ENCODE measurements around the gene OPCML. TPM values are rescaled to one million over a fixed set of nuclear protein-coding genes. Genes with fewer than 3 reads are reported as not detected.

Gene OPCML
- total and polyA plus RNA-seq, 2 donors (not counting 1 experiment from before 2014, with no cell fraction given): not detected

GRCh38 chr11:133171374-133171773, 360.9 kb downstream of the OPCML start:
- H3K9me3 ChIP-seq (ENCODE audit: control extremely low read depth in 1 of 3, control insufficient read depth in 2 of 3, insufficient read depth in 1 of 3, low read length in 2 of 3): no peaks in the 10 kb centered on the region
- intact Hi-C loops (cut with micrococcal nuclease): no loop called here
- H4K20me1 ChIP-seq (ENCODE audit: control insufficient read depth, insufficient read depth, low read length, poor library complexity, severe bottlenecking): no peaks in the 10 kb centered on the region
- no peak overlapping the region for H3K9ac ChIP-seq (ENCODE audit: low read length)
- POLR2A ChIA-PET: no interaction called here
- TF ChIP-seq, protein P1, sequence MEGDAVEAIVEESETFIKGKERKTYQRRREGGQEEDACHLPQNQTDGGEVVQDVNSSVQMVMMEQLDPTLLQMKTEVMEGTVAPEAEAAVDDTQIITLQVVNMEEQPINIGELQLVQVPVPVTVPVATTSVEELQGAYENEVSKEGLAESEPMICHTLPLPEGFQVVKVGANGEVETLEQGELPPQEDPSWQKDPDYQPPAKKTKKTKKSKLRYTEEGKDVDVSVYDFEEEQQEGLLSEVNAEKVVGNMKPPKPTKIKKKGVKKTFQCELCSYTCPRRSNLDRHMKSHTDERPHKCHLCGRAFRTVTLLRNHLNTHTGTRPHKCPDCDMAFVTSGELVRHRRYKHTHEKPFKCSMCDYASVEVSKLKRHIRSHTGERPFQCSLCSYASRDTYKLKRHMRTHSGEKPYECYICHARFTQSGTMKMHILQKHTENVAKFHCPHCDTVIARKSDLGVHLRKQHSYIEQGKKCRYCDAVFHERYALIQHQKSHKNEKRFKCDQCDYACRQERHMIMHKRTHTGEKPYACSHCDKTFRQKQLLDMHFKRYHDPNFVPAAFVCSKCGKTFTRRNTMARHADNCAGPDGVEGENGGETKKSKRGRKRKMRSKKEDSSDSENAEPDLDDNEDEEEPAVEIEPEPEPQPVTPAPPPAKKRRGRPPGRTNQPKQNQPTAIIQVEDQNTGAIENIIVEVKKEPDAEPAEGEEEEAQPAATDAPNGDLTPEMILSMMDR (IDR thresholded peaks at IDR 0.05): no peak
- no peak for TF ChIP-seq EZH2 (IDR thresholded peaks at IDR 0.05; ENCODE audit: borderline replicate concordance, insufficient read depth, low read depth, low read length, poor library complexity, severe bottlenecking)
- WGBS (ENCODE audit: insufficient coverage): 97% methylated on average over 4 of the region's 4 CpGs
- Mint-ChIP-seq H3K27me3 (no peaks in the 10 kb centered on the region), H3K27ac (no peak overlapping the region), H3K4me3 (no peak overlapping the region), H3K9me3 (ENCODE audit: insufficient read depth) (no peaks in the 10 kb centered on the region), H3K4me1 (no peaks in the 10 kb centered on the region)
- CTCF ChIA-PET: no interaction called here
- no peak overlapping the region for H3K27ac ChIP-seq (ENCODE audit: low read length in 2 of 2)
- ATAC-seq (ENCODE audit: low read depth) (no peak), DNase-seq (no peak)
- H3K4me2 ChIP-seq (replicated peaks; ENCODE audit: low read depth, low read length, poor library complexity, severe bottlenecking): no peak overlapping the region
- no peaks in the 10 kb centered on the region for H3K27me3 ChIP-seq (replicated peaks in 1 of 4; ENCODE audit: control extremely low read depth in 1 of 4, control insufficient read depth in 3 of 4, insufficient read depth in 4 of 4, low read length in 3 of 4)
- no peaks in the 10 kb centered on the region for H3K79me2 ChIP-seq (ENCODE audit: control insufficient read depth, insufficient read depth, low read length)
- no peak overlapping the region for H2AFZ ChIP-seq (ENCODE audit: insufficient read depth, low read depth, low read length, poor library complexity, severe bottlenecking)
- H3K4me1 ChIP-seq (ENCODE audit: control insufficient read depth in 2 of 2, insufficient read depth in 2 of 2, low read length in 2 of 2): no peaks in the 10 kb centered on the region
- no peak overlapping the region for H3K4me3 ChIP-seq (ENCODE audit: control extremely low read depth in 1 of 5, extremely low read depth in 1 of 5, insufficient read depth in 1 of 5, low read depth in 2 of 5, low read length in 4 of 5)
- H3K36me3 ChIP-seq (replicated peaks in 1 of 2; ENCODE audit: control extremely low read depth in 1 of 2, control insufficient read depth in 1 of 2, extremely low read depth in 1 of 2, insufficient read depth in 2 of 2, low read length in 1 of 2): no peaks in the 10 kb centered on the region

DNA sequence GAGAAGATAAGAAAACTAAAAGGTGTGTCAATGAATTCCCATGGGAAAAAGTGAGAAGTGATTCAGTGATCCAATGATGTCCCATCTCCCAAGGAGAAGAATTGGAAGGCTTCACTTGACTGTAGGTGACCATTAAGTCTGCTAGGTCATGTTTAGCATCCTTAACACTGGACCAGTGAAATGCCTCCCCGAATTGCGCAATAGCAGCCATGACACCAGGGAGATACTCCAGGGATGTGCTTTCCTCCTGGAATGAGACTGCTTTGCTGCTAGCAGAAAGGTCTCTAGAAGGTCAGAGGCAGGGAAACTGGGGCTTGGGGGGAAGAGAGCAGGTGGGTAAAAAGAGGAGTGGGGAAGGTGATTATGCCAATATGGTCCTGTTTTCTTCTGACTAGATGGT, 364.3 kb downstream of the OPCML start:
- Histone ChIP-seq H3K36me3 (replicated peaks in 1 of 2; ENCODE audit: control extremely low read depth in 1 of 2, control insufficient read depth in 1 of 2, extremely low read depth in 1 of 2, insufficient read depth in 2 of 2, low read length in 1 of 2) (no peaks in the 10 kb centered on the region), H3K27me3 (replicated peaks in 1 of 4; ENCODE audit: control extremely low read depth in 1 of 4, control insufficient read depth in 3 of 4, insufficient read depth in 4 of 4, low read length in 3 of 4) (no peaks in the 10 kb centered on the region), H3K9me3 (ENCODE audit: control extremely low read depth in 1 of 3, control insufficient read depth in 2 of 3, insufficient read depth in 1 of 3, low read length in 2 of 3) (no peaks in the 10 kb centered on the region), H4K20me1 (ENCODE audit: control insufficient read depth, insufficient read depth, low read length, poor library complexity, severe bottlenecking) (no peaks in the 10 kb centered on the region), H3K79me2 (ENCODE audit: control insufficient read depth, insufficient read depth, low read length) (no peaks in the 10 kb centered on the region), H2AFZ (ENCODE audit: insufficient read depth, low read depth, low read length, poor library complexity, severe bottlenecking) (no peak overlapping the region), H3K27ac (ENCODE audit: low read length in 2 of 2) (no peak overlapping the region), H3K4me2 (replicated peaks; ENCODE audit: low read depth, low read length, poor library complexity, severe bottlenecking) (no peak overlapping the region), H3K4me3 (ENCODE audit: control extremely low read depth in 1 of 5, extremely low read depth in 1 of 5, insufficient read depth in 1 of 5, low read depth in 2 of 5, low read length in 4 of 5) (no peak overlapping the region), H3K9ac (ENCODE audit: low read length) (no peak overlapping the region), H3K4me1 (ENCODE audit: control insufficient read depth in 2 of 2, insufficient read depth in 2 of 2, low read length in 2 of 2) (no peaks in the 10 kb centered on the region)
- POLR2A ChIA-PET: no interaction called here
- H3K4me1 Mint-ChIP-seq: no peaks in the 10 kb centered on the region
- TF ChIP-seq EZH2 (IDR thresholded peaks at IDR 0.05; ENCODE audit: borderline replicate concordance, insufficient read depth, low read depth, low read length, poor library complexity, severe bottlenecking): no peak
- TF ChIP-seq, protein P1 (IDR thresholded peaks at IDR 0.05): no peak
- CTCF ChIA-PET: no interaction called here
- intact Hi-C loops (cut with micrococcal nuclease): no loop called here
- WGBS (ENCODE audit: insufficient coverage): 100% methylated on average over 2 of the region's 2 CpGs
- DNase-seq: no peak
- H3K27ac Mint-ChIP-seq: no peak overlapping the region
- no peak overlapping the region for H3K4me3 Mint-ChIP-seq
- no peaks in the 10 kb centered on the region for H3K9me3 Mint-ChIP-seq (ENCODE audit: insufficient read depth)
- no peaks in the 10 kb centered on the region for H3K27me3 Mint-ChIP-seq
- ATAC-seq (ENCODE audit: low read depth): no peak
